Astrocyte of the hippocampus (primary cell): ENCODE results near the gene BRK1.
"Not testable (repeated sequence)": the region's sequence is repeated elsewhere in the genome, so short reads cannot be mapped to it uniquely, and the experiment has no call there.

Experiments used
- DNase-seq: peaks from one replicate; pipeline ENCODE4 v3.0.0; 2011; ENCODE audit warnings: low read depth, low spot score

Gene BRK1

GRCh38 chr3:10115326-10116137, at the start of gene BRK1:
Gene BRK1 (plus strand): TSS chr3:10115675. CDS start chr3:10115702, 27 bp downstream.
- peak; percentile 98 for DNase-seq

- not testable (repeated sequence) for DNase-seq
Observed at GRCh38 chr3:10070077-10070476, 45.4 kb upstream of the BRK1 start.

GRCh38 chr3:10074666-10075065, 40.8 kb upstream of the BRK1 start:
- no peak for DNase-seq

GRCh38 chr3:10081871-10082270, 33.6 kb upstream of the BRK1 start:
- no peak for DNase-seq

GRCh38 chr3:10085738-10086137, 29.7 kb upstream of the BRK1 start:
- DNase-seq, result peak; percentile 4

GRCh38 chr3:10088256-10088655, 27.2 kb upstream of the BRK1 start:
- DNase-seq, result no peak

- no peak for DNase-seq
Observed at GRCh38 chr3:10090179-10090578, 25.3 kb upstream of the BRK1 start.

GRCh38 chr3:10090774-10091173, 24.7 kb upstream of the BRK1 start:
- DNase-seq, result not testable (repeated sequence)

GRCh38 chr3:10091387-10091786, 24.1 kb upstream of the BRK1 start:
- DNase-seq, result not testable (repeated sequence)

GRCh38 chr3:10093678-10094077, 21.8 kb upstream of the BRK1 start:
- no peak for DNase-seq

- DNase-seq, result no peak
Observed at GRCh38 chr3:10099041-10099440, 16.4 kb upstream of the BRK1 start.

- DNase-seq, result no peak
Observed at GRCh38 chr3:10106919-10107318, 8.6 kb upstream of the BRK1 start.

GRCh38 chr3:10108091-10108490, 7.4 kb upstream of the BRK1 start, which contains the start of gene FANCD2OS:
Gene FANCD2OS (minus strand): TSS chr3:10108255. CDS start chr3:10104774, 3,481 bp downstream.
- no peak for DNase-seq

GRCh38 chr3:10116138-10116460, 624 bp downstream of the BRK1 start:
- DNase-seq, result peak; percentile 64

GRCh38 chr3:10116928-10117327, 1.5 kb downstream of the BRK1 start:
- no peak for DNase-seq

- DNase-seq, result peak; percentile 59
Observed at GRCh38 chr3:10119376-10119775, 3.9 kb downstream of the BRK1 start.

GRCh38 chr3:10121064-10121463, 5.6 kb downstream of the BRK1 start:
- DNase-seq, result no peak

GRCh38 chr3:10122724-10123123, 7.2 kb downstream of the BRK1 start:
- no peak for DNase-seq

GRCh38 chr3:10135872-10136271, 20.4 kb downstream of the BRK1 start:
- DNase-seq, result not testable (repeated sequence)

GRCh38 chr3:10136426-10137005, 21.0 kb downstream of the BRK1 start:
- no peak for DNase-seq

GRCh38 chr3:10137178-10137577, 21.7 kb downstream of the BRK1 start:
- no peak for DNase-seq

GRCh38 chr3:10140996-10141546, 25.6 kb downstream of the BRK1 start:
- DNase-seq, result no peak
